PC-3 (cell line): ENCODE data around the gene CHTF8. TPM values are rescaled to one million over a fixed set of nuclear protein-coding genes. Genes with fewer than 3 reads are reported as not detected.

Source experiments
- ATAC-seq: fragments of 200-7000 bp; cut with Tn5 transposase; 2 replicates; pipeline ENCODE4 v1.9.1; 2020; ENCODE audit warnings: mild to moderate bottlenecking, moderate library complexity
- BruUV-seq: library from RNA; stranded (reverse); fragments of 400-500 nt; replicated peaks from 2 replicates; lab custom pipeline; 2021; lab: Mats Ljungman, UMichigan
- CTCF ChIA-PET: fragments of 300-600 bp; sonication (Branson Sonifier 250); formaldehyde crosslinking; loops from one replicate; lab custom pipeline; 2022; ENCODE audit warnings: antibody characterized with exemption; lab: Charles Lee
- POLR2A ChIA-PET: fragments of 300-600 bp; sonication (Branson Sonifier 250); formaldehyde crosslinking; loops from one replicate; lab custom pipeline; 2022; ENCODE audit warnings: antibody characterized with exemption; ENCODE audit not compliant: unreplicated experiment; lab: Charles Lee
- DNase-seq: peaks from one replicate; pipeline ENCODE4 v3.0.0-alpha.2; 2015
- H2AFZ ChIP-seq: fragments of 300-600 bp; sonication (generic); 2 replicates; pipeline ENCODE4 v1.6.0; 2016; ENCODE audit warnings: antibody characterized with exemption, low read length
- H3F3A ChIP-seq: fragments of 300-600 bp; sonication (generic); one replicate; pipeline ENCODE4 v1.6.0; 2017; ENCODE audit warnings: antibody characterized with exemption, low read length, control low read depth, mild to moderate bottlenecking; ENCODE audit not compliant: unreplicated experiment
- H3K27ac ChIP-seq: fragments of 300-600 bp; sonication (generic); 2 replicates; pipeline ENCODE4 v1.5.1; 2016; ENCODE audit warnings: mild to moderate bottlenecking, low read length
- H3K27me3 ChIP-seq: fragments of 300-600 bp; sonication (generic); 2 replicates; pipeline ENCODE4 v1.6.1; 2016; ENCODE audit warnings: low read length, mixed read lengths
- H3K36me3 ChIP-seq: fragments of 300-600 bp; sonication (generic); 2 replicates; pipeline ENCODE4 v1.6.1; 2016; ENCODE audit warnings: low read depth, mixed run types, low read length, mixed read lengths
- H3K4me1 ChIP-seq: fragments of 300-600 bp; sonication (generic); 2 replicates; pipeline ENCODE4 v1.5.1; 2016; ENCODE audit warnings: low read length; ENCODE audit not compliant: insufficient read depth
- H3K4me2 ChIP-seq: fragments of 300-600 bp; sonication (generic); 2 replicates; pipeline ENCODE4 v1.6.0; 2016; ENCODE audit warnings: low read length
- H3K4me3 ChIP-seq: fragments of 300-600 bp; sonication (generic); 2 replicates; pipeline ENCODE4 v1.5.1; 2016; ENCODE audit warnings: mild to moderate bottlenecking, low read length, mixed read lengths
- H3K79me2 ChIP-seq: fragments of 300-600 bp; sonication (generic); 2 replicates; pipeline ENCODE4 v1.6.1; 2017; ENCODE audit warnings: low read length, mixed read lengths
- H3K9ac ChIP-seq: fragments of 300-600 bp; sonication (generic); 2 replicates; pipeline ENCODE4 v1.6.0; 2016; ENCODE audit warnings: mild to moderate bottlenecking, low read length
- H3K9me2 ChIP-seq: fragments of 300-600 bp; sonication (generic); replicated peaks from 2 replicates; pipeline ENCODE4 v1.6.1; 2016; ENCODE audit warnings: mixed run types, low read length, mixed read lengths
- H3K9me3 ChIP-seq: fragments of 300-600 bp; sonication (generic); 2 replicates; pipeline ENCODE4 v1.6.1; 2016; ENCODE audit warnings: low read length, mixed read lengths
- H4K20me1 ChIP-seq: fragments of 300-600 bp; sonication (generic); 2 replicates; pipeline ENCODE4 v1.6.1; 2016; ENCODE audit warnings: low read length, mixed read lengths
- CTCF ChIP-seq: fragments of 300-600 bp; sonication (generic); conservative IDR thresholded peaks from 2 replicates; pipeline ENCODE4 v1.5.1; 2017; ENCODE audit warnings: antibody characterized with exemption, low read depth, mild to moderate bottlenecking, low read length
- EZH2 ChIP-seq: fragments of 300-600 bp; sonication (generic); IDR thresholded peaks from one replicate; pipeline ENCODE4 v1.6.1; 2017; ENCODE audit warnings: antibody characterized with exemption, mild to moderate bottlenecking, low read length; ENCODE audit not compliant: unreplicated experiment
- EZH2phosphoT487 ChIP-seq: fragments of 300-600 bp; sonication (generic); IDR thresholded peaks from 2 replicates; pipeline ENCODE4 v1.6.1; 2018; ENCODE audit warnings: mild to moderate bottlenecking, antibody characterized with exemption, low read length, borderline replicate concordance
- intact Hi-C: fragments of 100-400 bp; cut with micrococcal nuclease; formaldehyde crosslinking; loops from 2 replicates; pipeline ENCODE4 v1.9.0; 2023
- total RNA-seq: library from RNA; depleted of rRNA; stranded (reverse); fragments of >200 nt; gene quantifications from 2 replicates; pipeline ENCODE4 v1.2.3, GENCODE V29; 2014

CHTF8 gene
- total RNA-seq, 1 experiment from 2014 or later = 45.9 TPM

- no peak for DNase-seq
- H3K36me3 ChIP-seq = peaks cover 26% of the 10 kb centered on the region
- no peaks in the 10 kb centered on the region for H3K27me3 ChIP-seq
- intact Hi-C loops = loop anchor here (2.0 kb wide), 1 partner anchor 53 kb away; the partner anchor contains the start of gene SNTB2
- H3K9me3 ChIP-seq = no peaks in the 10 kb centered on the region
- H3K4me1 ChIP-seq = peaks cover 21% of the 10 kb centered on the region
- no peak overlapping the region for H3K27ac ChIP-seq
- H4K20me1 ChIP-seq = peaks cover 13% of the 10 kb centered on the region; the same call in 1 of the 2 replicates
- CTCF ChIA-PET = no interaction called here
- H3K4me3 ChIP-seq = peak overlapping the region; percentile 97
- POLR2A ChIA-PET = interaction anchor here (0.6 to 0.7 kb wide), 2 partner anchors 25 to 152 kb away, joined by 4 to 13 read pairs; no protein-coding TSS in a partner anchor
- H3K4me2 ChIP-seq = peak overlapping the region; percentile 95
- peaks cover 96% of the 10 kb centered on the region for H3K79me2 ChIP-seq
- TF ChIP-seq EZH2 (no peak), EZH2phosphoT487 (no peak), CTCF (no peak)
- H3F3A ChIP-seq = no peaks in the 10 kb centered on the region
- H3K9ac ChIP-seq = peak overlapping the region; percentile 98
- no peak for ATAC-seq
- no peak overlapping the region for H2AFZ ChIP-seq
- TSS peak; percentile 55 for BruUV-seq
- no peaks in the 10 kb centered on the region for H3K9me2 ChIP-seq
Measured at GRCh38 chr16:69133373-69133954, 1.1 kb upstream of the CHTF8 start.

GRCh38 chr16:69131839-69132423 lies 457 bp downstream of the CHTF8 start:
- Histone ChIP-seq H3K36me3 (peaks cover 12% of the 10 kb centered on the region; the same call in 1 of the 2 replicates), H2AFZ (no peak overlapping the region), H3K4me2 (peak overlapping the region; percentile 94), H3K27ac (peak overlapping the region; percentile 73), H3K9me3 (no peaks in the 10 kb centered on the region), H3K4me1 (peaks cover 21% of the 10 kb centered on the region), H3K9me2 (no peaks in the 10 kb centered on the region), H3K9ac (peak overlapping the region; percentile 98), H3K79me2 (peaks cover 92% of the 10 kb centered on the region), H4K20me1 (peaks cover 13% of the 10 kb centered on the region; the same call in 1 of the 2 replicates), H3K27me3 (no peaks in the 10 kb centered on the region), H3K4me3 (peak overlapping the region; percentile 97), H3F3A (no peaks in the 10 kb centered on the region)
- intact Hi-C loops = loop anchor here (2.0 kb wide), 1 partner anchor 55 kb away; the partner anchor contains the start of gene SNTB2
- ATAC-seq (peak; percentile 63), DNase-seq (peak; percentile 67)
- no TSS peak for BruUV-seq
- ChIA-PET CTCF (no interaction called here), POLR2A (no interaction called here)
- no peak for TF ChIP-seq CTCF
- TF ChIP-seq EZH2 = no peak
- no peak for TF ChIP-seq EZH2phosphoT487
